ENCODE measurements around the gene NCOA3.
A peak's percentile ranks its signal among the peaks of the same experiment; 100 is the strongest.

NCOA3 gene

GRCh38 chr20:47568019-47568418, 66.3 kb downstream of the NCOA3 start:
- Histone ChIP-seq H3K27me3 (ENCODE audit: insufficient read depth, low read length, poor library complexity, severe bottlenecking) (no peaks in the 10 kb centered on the region), H3K9ac (ENCODE audit: low read depth, low read length, poor library complexity, severe bottlenecking) (no peak overlapping the region), H3K79me2 (ENCODE audit: insufficient read depth, low read length) (peaks cover 54% of the 10 kb centered on the region; the same call in 1 of the 2 replicates), H3K4me1 (ENCODE audit: insufficient read depth, low read length, poor library complexity, severe bottlenecking) (peaks cover 6% of the 10 kb centered on the region), H3K36me3 (ENCODE audit: insufficient read depth, low read length) (no peaks in the 10 kb centered on the region), H3K4me2 (ENCODE audit: low read depth, low read length, poor library complexity, severe bottlenecking) (peak overlapping the region; percentile 25), H2AFZ (ENCODE audit: low read length) (no peak overlapping the region), H4K20me1 (ENCODE audit: insufficient read depth, low read length, poor library complexity, severe bottlenecking) (peaks cover 3% of the 10 kb centered on the region), H3K9me2 (replicated peaks; ENCODE audit: low read depth, low read length) (no peaks in the 10 kb centered on the region), H3K9me3 (ENCODE audit: insufficient read depth, low read depth, low read length) (no peaks in the 10 kb centered on the region; the same call in 1 of the 2 replicates), H3F3A (ENCODE audit: low read depth) (no peaks in the 10 kb centered on the region), H3K4me3 (ENCODE audit: low read length, poor library complexity, severe bottlenecking) (no peak overlapping the region)
- TF ChIP-seq EZH2phosphoT487 (IDR thresholded peaks at IDR 0.05; ENCODE audit: borderline replicate concordance) (no peak), CTCF (conservative IDR thresholded peaks at IDR 0.05; ENCODE audit: low read length) (no peak)

GRCh38 chr20:47568837-47569410, 67.2 kb downstream of the NCOA3 start:
- Histone ChIP-seq H4K20me1 (ENCODE audit: insufficient read depth, low read length, poor library complexity, severe bottlenecking) (peaks cover 3% of the 10 kb centered on the region), H3K4me3 (ENCODE audit: low read length, poor library complexity, severe bottlenecking) (no peak overlapping the region), H2AFZ (ENCODE audit: low read length) (no peak overlapping the region), H3K36me3 (ENCODE audit: insufficient read depth, low read length) (no peaks in the 10 kb centered on the region), H3K9me2 (replicated peaks; ENCODE audit: low read depth, low read length) (no peaks in the 10 kb centered on the region), H3K79me2 (ENCODE audit: insufficient read depth, low read length) (peaks cover 46% of the 10 kb centered on the region; the same call in 1 of the 2 replicates), H3K4me2 (ENCODE audit: low read depth, low read length, poor library complexity, severe bottlenecking) (no peak overlapping the region), H3K9me3 (ENCODE audit: insufficient read depth, low read depth, low read length) (no peaks in the 10 kb centered on the region; the same call in 1 of the 2 replicates), H3K27me3 (ENCODE audit: insufficient read depth, low read length, poor library complexity, severe bottlenecking) (no peaks in the 10 kb centered on the region), H3K9ac (ENCODE audit: low read depth, low read length, poor library complexity, severe bottlenecking) (no peak overlapping the region), H3K4me1 (ENCODE audit: insufficient read depth, low read length, poor library complexity, severe bottlenecking) (peaks cover 6% of the 10 kb centered on the region), H3F3A (ENCODE audit: low read depth) (no peaks in the 10 kb centered on the region)
- TF ChIP-seq CTCF (conservative IDR thresholded peaks at IDR 0.05; ENCODE audit: low read length) (no peak), EZH2phosphoT487 (IDR thresholded peaks at IDR 0.05; ENCODE audit: borderline replicate concordance) (no peak)

GRCh38 chr20:47571426-47571825, 69.7 kb downstream of the NCOA3 start:
- TF ChIP-seq CTCF (conservative IDR thresholded peaks at IDR 0.05; ENCODE audit: low read length) (no peak), EZH2phosphoT487 (IDR thresholded peaks at IDR 0.05; ENCODE audit: borderline replicate concordance) (no peak)
- H3K79me2 ChIP-seq (ENCODE audit: insufficient read depth, low read length): peaks cover 32% of the 10 kb centered on the region; the same call in 1 of the 2 replicates
- H3K36me3 ChIP-seq (ENCODE audit: insufficient read depth, low read length): no peaks in the 10 kb centered on the region
- no peaks in the 10 kb centered on the region for H3F3A ChIP-seq (ENCODE audit: low read depth)
- H3K9me2 ChIP-seq (replicated peaks; ENCODE audit: low read depth, low read length): no peaks in the 10 kb centered on the region
- H4K20me1 ChIP-seq (ENCODE audit: insufficient read depth, low read length, poor library complexity, severe bottlenecking): peaks cover 9% of the 10 kb centered on the region
- H3K4me1 ChIP-seq (ENCODE audit: insufficient read depth, low read length, poor library complexity, severe bottlenecking): peaks cover 26% of the 10 kb centered on the region
- H2AFZ ChIP-seq (ENCODE audit: low read length): no peak overlapping the region
- H3K4me2 ChIP-seq (ENCODE audit: low read depth, low read length, poor library complexity, severe bottlenecking): no peak overlapping the region
- no peak overlapping the region for H3K4me3 ChIP-seq (ENCODE audit: low read length, poor library complexity, severe bottlenecking)
- no peak overlapping the region for H3K9ac ChIP-seq (ENCODE audit: low read depth, low read length, poor library complexity, severe bottlenecking)
- H3K27me3 ChIP-seq (ENCODE audit: insufficient read depth, low read length, poor library complexity, severe bottlenecking): no peaks in the 10 kb centered on the region
- no peaks in the 10 kb centered on the region; the same call in 1 of the 2 replicates for H3K9me3 ChIP-seq (ENCODE audit: insufficient read depth, low read depth, low read length)
